ENCODE data around the gene CDH13. TPM values are rescaled to one million over a fixed set of nuclear protein-coding genes. Genes with fewer than 3 reads are reported as not detected.
A peak's percentile ranks its signal among the peaks of the same experiment; 100 is the strongest.

Gene CDH13
- total and polyA plus RNA-seq, 2 donors (not counting 1 experiment from before 2014, with no cell fraction given): 27.6 to 96.7 TPM

DNA sequence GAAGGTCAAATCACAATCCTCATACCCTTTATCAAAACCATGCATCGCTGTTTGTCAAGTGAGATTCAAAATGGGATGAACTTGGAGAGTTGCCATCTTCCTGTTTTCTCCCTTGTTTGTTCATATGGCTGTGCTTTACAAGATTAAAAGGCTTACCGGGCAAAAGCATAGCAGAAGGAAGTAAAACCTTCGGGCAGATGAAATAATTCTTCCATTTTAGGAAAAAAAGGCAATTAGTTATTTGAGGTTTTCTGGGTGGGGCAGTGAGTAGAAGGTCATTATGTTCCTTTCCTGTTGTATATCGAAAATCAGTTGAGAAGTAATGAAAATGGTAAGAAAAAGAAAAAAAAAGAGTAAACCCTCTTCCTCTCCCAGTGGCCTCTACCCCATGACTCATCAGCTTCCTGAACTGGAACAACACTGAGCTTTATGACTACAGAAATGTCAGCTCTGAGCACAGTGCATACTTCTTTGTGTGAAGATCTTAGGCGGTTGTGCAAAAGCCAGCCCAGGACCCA, 369.2 kb downstream of the CDH13 start:
- H3K27me3 ChIP-seq (ENCODE audit: control insufficient read depth, insufficient read depth, low read length): no peaks in the 10 kb centered on the region
- no peaks in the 10 kb centered on the region for H3K4me1 ChIP-seq (ENCODE audit: control insufficient read depth, extremely low read depth, insufficient read depth, low read length)
- H3K36me3 ChIP-seq (ENCODE audit: control insufficient read depth, insufficient read depth, low read length): no peaks in the 10 kb centered on the region
- no peaks in the 10 kb centered on the region for H3K9me3 ChIP-seq (ENCODE audit: control insufficient read depth, insufficient read depth, low read depth, low read length)
- peak overlapping the region in 2 of 4 experiments; percentile 20 to 26 for H3K4me3 ChIP-seq (replicated peaks in 1 of 4; ENCODE audit: control extremely low read depth in 1 of 4, insufficient read depth in 1 of 4, low read depth in 3 of 4, low read length in 4 of 4)
- no peaks in the 10 kb centered on the region for H4K20me1 ChIP-seq (ENCODE audit: control insufficient read depth, extremely low read depth, insufficient read depth, low read length)
- H2AFZ ChIP-seq (ENCODE audit: low read length): no peak overlapping the region
- no peaks in the 10 kb centered on the region for H3K79me2 ChIP-seq (ENCODE audit: control insufficient read depth, insufficient read depth, low read length)
- no peak overlapping the region for H3K9ac ChIP-seq (ENCODE audit: insufficient read depth, low read length)
- H3K4me2 ChIP-seq (ENCODE audit: extremely low read depth, insufficient read depth, low read length): peak overlapping the region; percentile 26
- DNase-seq (ENCODE audit: low read depth in 2 of 2): peak; percentile 87 to 92
- TF ChIP-seq, protein P1, sequence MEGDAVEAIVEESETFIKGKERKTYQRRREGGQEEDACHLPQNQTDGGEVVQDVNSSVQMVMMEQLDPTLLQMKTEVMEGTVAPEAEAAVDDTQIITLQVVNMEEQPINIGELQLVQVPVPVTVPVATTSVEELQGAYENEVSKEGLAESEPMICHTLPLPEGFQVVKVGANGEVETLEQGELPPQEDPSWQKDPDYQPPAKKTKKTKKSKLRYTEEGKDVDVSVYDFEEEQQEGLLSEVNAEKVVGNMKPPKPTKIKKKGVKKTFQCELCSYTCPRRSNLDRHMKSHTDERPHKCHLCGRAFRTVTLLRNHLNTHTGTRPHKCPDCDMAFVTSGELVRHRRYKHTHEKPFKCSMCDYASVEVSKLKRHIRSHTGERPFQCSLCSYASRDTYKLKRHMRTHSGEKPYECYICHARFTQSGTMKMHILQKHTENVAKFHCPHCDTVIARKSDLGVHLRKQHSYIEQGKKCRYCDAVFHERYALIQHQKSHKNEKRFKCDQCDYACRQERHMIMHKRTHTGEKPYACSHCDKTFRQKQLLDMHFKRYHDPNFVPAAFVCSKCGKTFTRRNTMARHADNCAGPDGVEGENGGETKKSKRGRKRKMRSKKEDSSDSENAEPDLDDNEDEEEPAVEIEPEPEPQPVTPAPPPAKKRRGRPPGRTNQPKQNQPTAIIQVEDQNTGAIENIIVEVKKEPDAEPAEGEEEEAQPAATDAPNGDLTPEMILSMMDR (conservative IDR thresholded peaks at IDR 0.05 in 1 of 2, IDR thresholded peaks at IDR 0.05 in 1 of 2; ENCODE audit: low read depth in 1 of 2, low read length in 2 of 2): no peak
- no peak for TF ChIP-seq EZH2 (IDR thresholded peaks at IDR 0.05; ENCODE audit: low read length, missing control alignments)
- no peak overlapping the region for H3K27ac ChIP-seq (ENCODE audit: insufficient read depth, low read length)

DNA sequence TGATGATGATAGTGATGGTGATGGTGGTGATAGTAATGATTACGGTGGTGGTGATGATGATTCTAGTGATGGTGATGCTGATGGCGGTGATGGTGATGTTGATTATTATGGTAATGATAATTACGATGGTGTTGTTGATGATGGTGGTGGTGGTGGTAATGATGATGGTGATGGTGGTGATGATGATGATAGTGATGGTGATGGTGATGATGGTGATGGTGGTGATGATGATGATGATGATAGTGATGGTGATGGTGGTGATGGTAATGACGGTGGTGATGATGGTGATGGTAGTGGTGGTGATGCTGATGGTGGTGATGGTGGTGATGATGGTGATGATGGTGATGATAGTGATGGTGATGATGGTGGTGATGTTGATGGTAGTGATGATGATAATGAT, 370.0 kb downstream of the CDH13 start:
- Histone ChIP-seq H3K4me2 (ENCODE audit: extremely low read depth, insufficient read depth, low read length) (no peak overlapping the region), H3K79me2 (ENCODE audit: control insufficient read depth, insufficient read depth, low read length) (no peaks in the 10 kb centered on the region), H4K20me1 (ENCODE audit: control insufficient read depth, extremely low read depth, insufficient read depth, low read length) (no peaks in the 10 kb centered on the region), H3K9ac (ENCODE audit: insufficient read depth, low read length) (no peak overlapping the region), H3K4me1 (ENCODE audit: control insufficient read depth, extremely low read depth, insufficient read depth, low read length) (no peaks in the 10 kb centered on the region), H3K4me3 (replicated peaks in 1 of 4; ENCODE audit: control extremely low read depth in 1 of 4, insufficient read depth in 1 of 4, low read depth in 3 of 4, low read length in 4 of 4) (no peak overlapping the region), H3K36me3 (ENCODE audit: control insufficient read depth, insufficient read depth, low read length) (no peaks in the 10 kb centered on the region), H3K27ac (ENCODE audit: insufficient read depth, low read length) (no peak overlapping the region), H3K9me3 (ENCODE audit: control insufficient read depth, insufficient read depth, low read depth, low read length) (no peaks in the 10 kb centered on the region), H3K27me3 (ENCODE audit: control insufficient read depth, insufficient read depth, low read length) (no peaks in the 10 kb centered on the region), H2AFZ (ENCODE audit: low read length) (no peak overlapping the region)
- no peak for TF ChIP-seq EZH2 (IDR thresholded peaks at IDR 0.05; ENCODE audit: low read length, missing control alignments)
- TF ChIP-seq, protein P1 (conservative IDR thresholded peaks at IDR 0.05 in 1 of 2, IDR thresholded peaks at IDR 0.05 in 1 of 2; ENCODE audit: low read depth in 1 of 2, low read length in 2 of 2): no peak
- no peak for DNase-seq (ENCODE audit: low read depth in 2 of 2)

DNA sequence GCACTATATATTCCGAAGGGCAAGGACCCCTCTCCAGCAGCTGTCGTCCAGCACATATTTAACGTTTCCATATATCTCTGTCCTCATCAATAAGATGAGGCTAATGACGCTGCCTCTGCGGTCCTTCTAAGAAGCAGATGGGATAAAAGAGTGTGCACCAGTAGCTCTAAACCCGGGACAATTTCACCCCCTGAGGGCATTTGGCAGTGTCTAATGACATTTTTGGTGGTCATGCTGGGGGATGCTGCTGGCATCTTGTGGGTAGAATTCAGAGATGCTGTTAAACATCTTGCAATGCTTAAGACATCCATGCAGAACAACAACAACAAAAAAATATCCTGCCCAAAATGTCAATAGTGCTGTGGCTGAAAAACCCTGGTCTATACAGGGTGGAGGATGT, 372.9 kb downstream of the CDH13 start:
- Histone ChIP-seq H3K27ac (ENCODE audit: insufficient read depth, low read length) (no peak overlapping the region), H3K36me3 (ENCODE audit: control insufficient read depth, insufficient read depth, low read length) (no peaks in the 10 kb centered on the region), H3K4me3 (replicated peaks in 1 of 4; ENCODE audit: control extremely low read depth in 1 of 4, insufficient read depth in 1 of 4, low read depth in 3 of 4, low read length in 4 of 4) (no peak overlapping the region), H3K4me2 (ENCODE audit: extremely low read depth, insufficient read depth, low read length) (no peak overlapping the region), H2AFZ (ENCODE audit: low read length) (no peak overlapping the region), H4K20me1 (ENCODE audit: control insufficient read depth, extremely low read depth, insufficient read depth, low read length) (no peaks in the 10 kb centered on the region), H3K9ac (ENCODE audit: insufficient read depth, low read length) (no peak overlapping the region), H3K27me3 (ENCODE audit: control insufficient read depth, insufficient read depth, low read length) (no peaks in the 10 kb centered on the region), H3K9me3 (ENCODE audit: control insufficient read depth, insufficient read depth, low read depth, low read length) (no peaks in the 10 kb centered on the region), H3K4me1 (ENCODE audit: control insufficient read depth, extremely low read depth, insufficient read depth, low read length) (no peaks in the 10 kb centered on the region), H3K79me2 (ENCODE audit: control insufficient read depth, insufficient read depth, low read length) (no peaks in the 10 kb centered on the region)
- DNase-seq (ENCODE audit: low read depth in 2 of 2): no peak
- TF ChIP-seq, protein P1 (conservative IDR thresholded peaks at IDR 0.05 in 1 of 2, IDR thresholded peaks at IDR 0.05 in 1 of 2; ENCODE audit: low read depth in 1 of 2, low read length in 2 of 2): no peak
- no peak for TF ChIP-seq EZH2 (IDR thresholded peaks at IDR 0.05; ENCODE audit: low read length, missing control alignments)

Measured in fibroblast of lung (primary cell).